Neuronal stem cell (in vitro differentiated cells): Measurements from ENCODE around the gene VSIG10L2.

Experiments
- DNase-seq: peaks from one replicate; pipeline ENCODE4 v3.0.0-alpha.2; 2013; ENCODE audit warnings: low spot score
- H2AFZ ChIP-seq: one replicate; pipeline ENCODE4 v1.6.1; 2013; ENCODE audit warnings: mild to moderate bottlenecking, low read length, inconsistent platforms
- H2AK5ac ChIP-seq: 2 replicates; pipeline ENCODE4 v1.6.1; 2013; ENCODE audit warnings: low read depth, mild to moderate bottlenecking, inconsistent platforms, low read length, moderate library complexity, mixed read lengths
- H2BK120ac ChIP-seq: 2 replicates; pipeline ENCODE4 v1.6.1; 2013; ENCODE audit warnings: low read depth, mild to moderate bottlenecking, inconsistent platforms, low read length, moderate library complexity, mixed read lengths
- H2BK12ac ChIP-seq: one replicate; pipeline ENCODE4 v1.6.1; 2013; ENCODE audit warnings: low read length, inconsistent platforms
- H2BK15ac ChIP-seq: 2 replicates; pipeline ENCODE4 v1.6.1; 2013; ENCODE audit warnings: mild to moderate bottlenecking, low read length, inconsistent platforms, mixed read lengths
- H2BK5ac ChIP-seq: one replicate; pipeline ENCODE4 v1.6.1; 2013; ENCODE audit warnings: inconsistent platforms, mild to moderate bottlenecking, low read length, moderate library complexity
- H3K14ac ChIP-seq: one replicate; pipeline ENCODE4 v1.6.1; 2013; ENCODE audit warnings: low read length, inconsistent platforms
- H3K18ac ChIP-seq: 2 replicates; pipeline ENCODE4 v1.6.1; 2013; ENCODE audit warnings: low read length, inconsistent platforms
- H3K23ac ChIP-seq: 2 replicates; pipeline ENCODE4 v1.6.1; 2013; ENCODE audit warnings: low read depth, mild to moderate bottlenecking, mixed read lengths, low read length, inconsistent platforms; ENCODE audit not compliant: poor library complexity
- H3K27ac ChIP-seq: replicated peaks from 3 replicates; pipeline ENCODE4 v1.5.1; 2013; ENCODE audit warnings: low read length, inconsistent platforms
- H3K27me3 ChIP-seq, 3 experiments: 2 replicates each; pipeline ENCODE4 v1.6.1; 2013; ENCODE audit warnings: low read length in 3 of 3, mild to moderate bottlenecking in 2 of 3, inconsistent platforms in 1 of 3, low read depth in 1 of 3, mixed read lengths in 1 of 3, moderate library complexity in 1 of 3; ENCODE audit not compliant: control insufficient read depth in 3 of 3, insufficient read depth in 3 of 3
- H3K36me3 ChIP-seq, 2 donors: replicated peaks in 1 of 2; 2 replicates each; pipeline ENCODE4 v1.6.1; 2013; ENCODE audit warnings: low read length in 2 of 2; ENCODE audit not compliant: control insufficient read depth in 2 of 2, insufficient read depth in 2 of 2
- H3K4ac ChIP-seq: 2 replicates; pipeline ENCODE4 v1.6.1; 2013; ENCODE audit warnings: inconsistent platforms, mild to moderate bottlenecking, low read length, moderate library complexity
- H3K4me1 ChIP-seq, 2 donors: 1 replicate in 1 of 2; 2 replicates in 1 of 2; pipeline ENCODE4 v1.6.1; 2013; ENCODE audit warnings: low read length in 2 of 2, low read depth in 1 of 2; ENCODE audit not compliant: control insufficient read depth in 2 of 2, insufficient read depth in 1 of 2
- H3K4me2 ChIP-seq: one replicate; pipeline ENCODE4 v1.6.1; 2013; ENCODE audit warnings: mild to moderate bottlenecking, low read length, inconsistent platforms; ENCODE audit not compliant: insufficient read depth, poor library complexity, severe bottlenecking
- H3K4me3 ChIP-seq, 2 donors: 2 replicates each; pipeline ENCODE4 v1.5.1; 2013; ENCODE audit warnings: low read length in 2 of 2, mild to moderate bottlenecking in 2 of 2, inconsistent platforms in 1 of 2, moderate library complexity in 1 of 2
- H3K79me1 ChIP-seq: one replicate; pipeline ENCODE4 v1.6.1; 2013; ENCODE audit warnings: low read depth, mild to moderate bottlenecking, inconsistent platforms, low read length, moderate library complexity
- H3K9ac ChIP-seq: one replicate; pipeline ENCODE4 v1.6.1; 2013; ENCODE audit warnings: mild to moderate bottlenecking, low read depth, low read length, inconsistent platforms; ENCODE audit not compliant: poor library complexity
- H3K9me3 ChIP-seq, 2 donors: replicated peaks in 1 of 2; 2 replicates each; pipeline versions ENCODE3 to v1.6.1; 2013; ENCODE audit warnings: low read length in 2 of 2, mild to moderate bottlenecking in 2 of 2, inconsistent platforms in 1 of 2, low read depth in 1 of 2, mixed read lengths in 1 of 2, moderate library complexity in 1 of 2; ENCODE audit not compliant: control insufficient read depth in 2 of 2, insufficient read depth in 1 of 2
- H4K8ac ChIP-seq: one replicate; pipeline ENCODE4 v1.6.1; 2013; ENCODE audit warnings: low read depth, mild to moderate bottlenecking, inconsistent platforms, low read length, moderate library complexity
- H4K91ac ChIP-seq: one replicate; pipeline ENCODE4 v1.6.1; 2013; ENCODE audit warnings: low read length, low read depth, mild to moderate bottlenecking, inconsistent platforms; ENCODE audit not compliant: poor library complexity
- WGBS, 2 donors: extraction: QIAGEN DNeasy Blood & Tissue Kit; methylation state at CpG; one replicate each; pipeline ENCODE4 v1.1.7; 2013; ENCODE audit warnings: missing lambda C conversion rate in 2 of 2, mixed read lengths in 1 of 2; ENCODE audit not compliant: insufficient read length in 2 of 2, insufficient replicate concordance in 1 of 2; ENCODE audit errors: extremely low coverage in 2 of 2; 5-methylcytosine and 5-hydroxymethylcytosine counted together

VSIG10L2 gene

DNA sequence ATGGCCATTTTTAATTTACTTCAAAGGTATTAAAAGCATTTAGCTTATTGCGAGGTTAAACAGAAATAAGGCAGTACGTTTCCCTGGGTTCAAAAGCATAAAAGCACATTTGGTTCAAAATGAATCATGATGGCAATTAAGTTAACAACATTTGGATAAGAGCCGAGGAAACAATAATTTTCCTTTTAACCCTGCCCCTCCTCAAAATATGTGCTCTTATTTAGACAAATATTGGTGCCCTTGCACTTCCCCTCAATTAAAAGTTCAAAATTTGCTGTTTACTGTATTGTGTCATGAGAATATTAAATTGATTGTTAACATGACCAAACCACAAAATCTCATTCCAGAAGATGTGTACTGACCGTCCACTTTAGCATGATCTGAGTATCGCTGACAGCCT is 48.7 kb downstream of the VSIG10L2 start:
- no CpG with 5 or more reads among the region's 5 CpGs for WGBS, 2 donors
- H3K36me3 ChIP-seq, result peaks cover 15 to 26% of the 10 kb centered on the region in 2 donors

DNA sequence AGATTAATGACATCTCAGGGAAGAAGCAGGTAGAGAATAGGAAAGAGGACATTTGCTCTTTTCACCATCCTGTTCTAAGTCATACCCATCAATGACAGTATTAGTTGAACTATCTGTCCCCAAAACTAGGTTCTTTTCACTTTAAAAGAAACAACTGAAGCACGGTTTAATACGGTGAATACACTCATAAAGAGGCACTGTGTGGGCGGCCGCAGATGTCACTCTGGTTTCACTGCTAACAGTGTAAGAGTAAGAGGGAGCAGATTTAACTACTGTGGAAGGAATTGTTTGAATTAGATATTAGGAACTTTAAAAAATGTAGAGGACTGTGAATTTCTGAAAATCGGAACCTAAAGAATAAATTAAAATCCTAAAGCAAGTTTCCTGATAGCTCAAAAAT is 49.5 kb downstream of the VSIG10L2 start:
- H3K4ac ChIP-seq, result no peak overlapping the region

More for the DNA sequence above, 48.7 kb downstream of the VSIG10L2 start:
- Histone ChIP-seq H3K4me1 (peaks cover 3 to 7% of the 10 kb centered on the region in 2 donors), H3K4me3 (no peak overlapping the region), H2AK5ac (no peak overlapping the region), H3K23ac (no peak overlapping the region), H2BK5ac (no peak overlapping the region), H2BK15ac (no peak overlapping the region), H3K79me1 (no peaks in the 10 kb centered on the region), H3K4ac (no peak overlapping the region), H3K27ac (no peak overlapping the region), H2BK120ac (no peak overlapping the region), H3K27me3 (no peaks in the 10 kb centered on the region), H3K4me2 (no peak overlapping the region), H3K9me3 (peaks cover 0 to 2% of the 10 kb centered on the region in 2 donors), H2AFZ (no peak overlapping the region), H3K14ac (no peak overlapping the region), H2BK12ac (no peak overlapping the region), H3K9ac (no peak overlapping the region), H3K18ac (no peak overlapping the region), H4K91ac (no peak overlapping the region), H4K8ac (no peak overlapping the region)
- DNase-seq, result no peak

DNA sequence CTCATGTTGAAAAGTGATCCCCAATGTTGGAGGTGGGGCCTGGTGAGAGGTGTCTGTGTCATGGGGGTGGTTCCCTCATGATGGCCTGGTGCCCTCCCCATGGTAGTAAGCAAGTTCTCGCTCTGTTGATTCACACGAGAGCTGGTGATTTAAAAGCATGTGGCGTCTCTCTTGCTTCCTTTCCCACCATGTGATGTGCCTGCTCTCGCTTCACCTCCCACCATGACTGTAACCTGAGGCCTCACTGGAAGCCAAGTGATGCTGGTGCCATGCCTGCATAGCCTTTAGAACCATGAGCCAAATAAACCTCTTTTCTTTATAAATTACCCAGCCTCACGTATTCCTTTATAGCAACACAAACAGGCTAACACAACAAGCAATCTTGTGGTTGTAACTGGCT is 52.4 kb downstream of the VSIG10L2 start:
- Histone ChIP-seq H3K9ac (no peak overlapping the region), H3K9me3 (peaks cover 0 to 2% of the 10 kb centered on the region in 2 donors), H3K27me3 (no peaks in the 10 kb centered on the region), H3K14ac (no peak overlapping the region), H4K91ac (no peak overlapping the region), H2AK5ac (no peak overlapping the region), H3K4me3 (no peak overlapping the region), H2BK5ac (no peak overlapping the region), H2AFZ (no peak overlapping the region), H3K79me1 (no peaks in the 10 kb centered on the region), H3K4ac (no peak overlapping the region), H3K4me2 (no peak overlapping the region), H2BK120ac (no peak overlapping the region), H3K18ac (no peak overlapping the region), H3K27ac (no peak overlapping the region), H2BK15ac (no peak overlapping the region), H3K23ac (no peak overlapping the region), H3K4me1 (peaks cover 3 to 7% of the 10 kb centered on the region in 2 donors), H4K8ac (no peak overlapping the region), H3K36me3 (peaks cover 32% of the 10 kb centered on the region in 2 donors), H2BK12ac (no peak overlapping the region)
- no peak for DNase-seq
- no CpG with 5 or more reads among the region's 5 CpGs for WGBS, 2 donors

More for the DNA sequence above, 49.5 kb downstream of the VSIG10L2 start:
- no peak overlapping the region for H3K4me3 ChIP-seq
- H3K36me3 ChIP-seq, result peaks cover 15 to 25% of the 10 kb centered on the region in 2 donors
- H3K79me1 ChIP-seq, result no peaks in the 10 kb centered on the region
- no peak overlapping the region for H2BK120ac ChIP-seq
- H3K4me2 ChIP-seq, result no peak overlapping the region
- peaks cover 0 to 2% of the 10 kb centered on the region in 2 donors for H3K9me3 ChIP-seq
- no peak overlapping the region for H2BK15ac ChIP-seq
- H2AFZ ChIP-seq, result no peak overlapping the region
- H4K91ac ChIP-seq, result no peak overlapping the region
- peaks cover 3 to 7% of the 10 kb centered on the region in 2 donors for H3K4me1 ChIP-seq
- no peak overlapping the region for H3K18ac ChIP-seq
- H3K14ac ChIP-seq, result no peak overlapping the region
- no peak overlapping the region for H2BK5ac ChIP-seq
- no peaks in the 10 kb centered on the region for H3K27me3 ChIP-seq
- WGBS, 2 donors, result no CpG with 5 or more reads among the region's 5 CpGs
- no peak overlapping the region for H4K8ac ChIP-seq
- no peak overlapping the region for H3K23ac ChIP-seq
- no peak overlapping the region for H3K27ac ChIP-seq
- no peak for DNase-seq
- no peak overlapping the region for H3K9ac ChIP-seq
- no peak overlapping the region for H2AK5ac ChIP-seq
- no peak overlapping the region for H2BK12ac ChIP-seq

DNA sequence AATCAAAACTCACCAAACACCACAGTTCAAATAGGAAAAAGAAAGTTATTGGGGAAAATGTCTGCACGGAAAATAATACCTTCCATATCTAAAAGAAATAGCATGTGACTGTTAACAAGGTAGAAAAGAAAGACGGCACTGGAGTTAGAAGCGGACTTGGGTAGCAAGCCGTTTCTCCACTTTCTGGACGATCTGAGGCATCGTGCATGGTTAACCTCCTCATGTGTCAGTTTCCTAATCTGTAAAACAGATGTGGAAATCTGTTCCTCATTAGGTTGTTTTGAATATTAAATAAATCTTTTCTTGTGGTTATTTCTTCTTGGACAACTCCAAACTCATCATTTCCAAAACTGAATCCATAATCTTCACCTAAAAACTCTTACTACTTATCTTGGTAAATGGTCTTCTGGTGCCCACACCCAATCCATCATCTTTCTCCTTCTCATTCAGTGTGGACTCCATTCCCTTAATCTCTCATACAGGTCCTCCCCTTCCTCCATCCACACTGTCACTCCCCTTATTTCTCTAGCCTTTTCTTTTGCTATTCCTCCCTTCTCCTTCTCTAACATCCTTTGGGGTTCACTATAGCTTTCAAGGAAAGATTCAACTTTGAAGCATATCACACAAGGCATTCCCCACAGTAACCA is 53.5 kb downstream of the VSIG10L2 start:
- Histone ChIP-seq H3K36me3 (peaks cover 36 to 40% of the 10 kb centered on the region in 2 donors), H2BK5ac (no peak overlapping the region), H2AFZ (no peak overlapping the region)

More for the DNA sequence above, 53.5 kb downstream of the VSIG10L2 start:
- Histone ChIP-seq H3K4me1 (peaks cover 3 to 7% of the 10 kb centered on the region in 2 donors), H3K9ac (no peak overlapping the region), H4K91ac (no peak overlapping the region), H2BK12ac (no peak overlapping the region), H3K27ac (no peak overlapping the region), H3K4me2 (no peak overlapping the region), H3K4ac (no peak overlapping the region), H2AK5ac (no peak overlapping the region), H3K14ac (no peak overlapping the region), H4K8ac (no peak overlapping the region), H3K4me3 (no peak overlapping the region), H3K27me3 (no peaks in the 10 kb centered on the region), H3K23ac (no peak overlapping the region), H3K18ac (no peak overlapping the region), H2BK120ac (no peak overlapping the region), H3K79me1 (no peaks in the 10 kb centered on the region), H2BK15ac (no peak overlapping the region), H3K9me3 (peaks cover 0 to 2% of the 10 kb centered on the region in 2 donors)
- DNase-seq, result no peak
- no CpG with 5 or more reads among the region's 6 CpGs for WGBS, 2 donors
